Measurements from ENCODE around the gene UNC5A. TPM values are rescaled to one million over a fixed set of nuclear protein-coding genes. Genes with fewer than 3 reads are reported as not detected.

The UNC5A gene
- total and polyA plus RNA-seq, 10 of the 15 experiments (the other 5 are each of a cell fraction or from before 2014, with no cell fraction given), result not detected

DNA sequence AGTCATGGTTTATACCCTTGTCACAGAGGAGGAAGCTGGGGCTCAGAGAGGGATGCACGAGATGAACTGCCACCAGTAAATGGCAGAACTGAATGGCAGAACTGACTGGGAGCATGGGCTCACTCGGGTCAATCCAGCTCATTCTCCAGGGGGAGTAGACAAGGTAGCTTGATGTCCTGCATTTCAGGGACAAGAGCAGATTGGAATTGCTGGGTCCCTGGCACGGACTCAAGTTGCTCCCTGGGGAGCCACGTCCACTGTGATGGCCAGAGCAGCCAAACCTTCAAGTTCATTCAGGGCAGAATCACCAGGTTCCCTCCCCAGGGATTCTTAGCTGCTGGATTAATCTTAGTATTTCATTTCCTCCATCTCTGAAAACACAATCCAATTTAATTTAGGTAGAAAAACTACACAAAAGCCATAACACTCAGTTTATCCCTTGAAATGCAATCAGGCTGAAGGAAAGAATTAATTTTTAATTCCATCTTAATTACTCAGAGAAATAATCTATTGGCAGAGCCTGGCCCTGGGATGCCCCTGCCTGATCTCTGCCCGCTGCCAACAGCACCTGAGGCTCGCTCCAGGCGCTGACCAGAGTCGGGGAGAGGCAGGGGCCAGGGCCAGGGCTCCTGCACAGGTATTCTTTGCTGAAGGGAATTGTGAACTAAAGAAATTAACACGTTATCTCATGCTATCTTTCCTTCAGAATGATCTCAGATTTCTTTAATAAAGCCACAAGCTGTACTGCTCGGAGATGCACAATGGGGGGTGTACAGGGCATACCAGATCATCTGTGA lies 42.0 kb upstream of the UNC5A start (continued):
- TF ChIP-seq ZNF217 (IDR thresholded peaks at IDR 0.05) (no peak), RAD21 (IDR thresholded peaks at IDR 0.05; ENCODE audit: insufficient read depth, low read depth, low read length) (no peak), MTA3 (IDR thresholded peaks at IDR 0.05; ENCODE audit: borderline replicate concordance, low read length) (no peak)

DNA sequence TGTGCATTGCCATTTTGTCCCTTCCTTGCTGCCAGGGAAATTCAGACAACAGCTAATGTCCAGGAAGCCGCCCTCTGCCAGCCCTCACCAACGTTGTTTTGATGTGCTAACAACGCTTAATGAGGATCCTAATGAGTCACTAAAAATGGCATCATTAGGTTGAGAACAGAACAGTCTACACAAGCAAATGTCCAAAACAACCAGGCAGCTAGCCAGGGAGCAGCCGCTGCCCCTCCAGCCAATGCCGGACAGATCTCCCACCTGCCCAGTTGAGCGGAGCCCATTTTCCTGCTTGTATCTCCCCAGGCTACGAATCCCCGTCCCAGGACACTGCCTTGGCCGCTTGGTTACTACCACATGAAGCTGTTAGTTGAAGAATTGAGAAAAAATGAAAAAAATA lies 40.4 kb upstream of the UNC5A start:
- H2AFZ ChIP-seq (ENCODE audit: control insufficient read depth, low read depth, low read length), result no peak overlapping the region
- POLR2A ChIA-PET, result no interaction called here
- DNase-seq (ENCODE audit: low read depth, low spot score) (no peak), FAIRE-seq (no peak), ATAC-seq (no peak)
- intact Hi-C loops (cut with micrococcal nuclease; ENCODE audit: unreplicated experiment), result no loop called here
- no peaks in the 10 kb centered on the region for H3K79me2 ChIP-seq (ENCODE audit: control insufficient read depth, insufficient read depth, low read length)
- WGBS (ENCODE audit: insufficient coverage, insufficient replicate concordance, low lambda C conversion rate, missing lambda C conversion rate), result 45% methylated on average over 9 of the region's 9 CpGs
- CTCF ChIA-PET, result no interaction called here
- H3K36me3 ChIP-seq (ENCODE audit: control insufficient read depth in 2 of 2, insufficient read depth in 2 of 2, low read length in 1 of 2), result no peaks in the 10 kb centered on the region
- no peaks in the 10 kb centered on the region; a peak in 1 of 4 replicates for H3K27me3 ChIP-seq (replicated peaks in 1 of 2; ENCODE audit: control insufficient read depth in 2 of 2, insufficient read depth in 2 of 2, low read length in 1 of 2)
- SMC1A ChIA-PET (ENCODE audit: uncharacterized antibody, unreplicated experiment), result no interaction called here
- in situ Hi-C loops (cut with MboI), result no loop called here
- no peak overlapping the region for H3K27ac ChIP-seq (ENCODE audit: control insufficient read depth, insufficient read depth)
- no peak overlapping the region for H3K4me3 ChIP-seq
- BruUV-seq (replicated peaks), result no TSS peak
- RAD21 ChIA-PET (ENCODE audit: unreplicated experiment), result no interaction called here
- no peak overlapping the region for H3K4me2 ChIP-seq (ENCODE audit: control insufficient read depth, insufficient read depth)
- H3K4me1 ChIP-seq (ENCODE audit: control insufficient read depth, insufficient read depth, low read length), result no peaks in the 10 kb centered on the region
- H3K9me3 ChIP-seq (replicated peaks; ENCODE audit: control insufficient read depth, insufficient read depth, low read length), result no peaks in the 10 kb centered on the region
- H4K20me1 ChIP-seq (ENCODE audit: control insufficient read depth, insufficient read depth), result no peaks in the 10 kb centered on the region; the same call in 1 of the 2 replicates
- no peak overlapping the region for H3K9ac ChIP-seq (ENCODE audit: control insufficient read depth, insufficient read depth, low read length)
- TF ChIP-seq SMAD1 (IDR thresholded peaks at IDR 0.05; ENCODE audit: low read depth, partially characterized antibody), result no peak
- TF ChIP-seq BCL11A (IDR thresholded peaks at IDR 0.05; ENCODE audit: low read depth, low read length), result no peak
- no peak for TF ChIP-seq RCOR1 (conservative IDR thresholded peaks at IDR 0.05; ENCODE audit: low read depth, low read length)
- no peak for TF ChIP-seq SRF (IDR thresholded peaks at IDR 0.05; ENCODE audit: low read depth in 2 of 2, low read length in 2 of 2)
- TF ChIP-seq STAT1 (conservative IDR thresholded peaks at IDR 0.05), result no peak
- no peak for TF ChIP-seq BMI1 (IDR thresholded peaks at IDR 0.05; ENCODE audit: borderline replicate concordance)
- TF ChIP-seq FOS (IDR thresholded peaks at IDR 0.05; ENCODE audit: borderline replicate concordance, extremely low read depth, insufficient read length), result no peak
- no peak for TF ChIP-seq SREBF2 (IDR thresholded peaks at IDR 0.05; ENCODE audit: low read length)
- TF ChIP-seq, protein P1, sequence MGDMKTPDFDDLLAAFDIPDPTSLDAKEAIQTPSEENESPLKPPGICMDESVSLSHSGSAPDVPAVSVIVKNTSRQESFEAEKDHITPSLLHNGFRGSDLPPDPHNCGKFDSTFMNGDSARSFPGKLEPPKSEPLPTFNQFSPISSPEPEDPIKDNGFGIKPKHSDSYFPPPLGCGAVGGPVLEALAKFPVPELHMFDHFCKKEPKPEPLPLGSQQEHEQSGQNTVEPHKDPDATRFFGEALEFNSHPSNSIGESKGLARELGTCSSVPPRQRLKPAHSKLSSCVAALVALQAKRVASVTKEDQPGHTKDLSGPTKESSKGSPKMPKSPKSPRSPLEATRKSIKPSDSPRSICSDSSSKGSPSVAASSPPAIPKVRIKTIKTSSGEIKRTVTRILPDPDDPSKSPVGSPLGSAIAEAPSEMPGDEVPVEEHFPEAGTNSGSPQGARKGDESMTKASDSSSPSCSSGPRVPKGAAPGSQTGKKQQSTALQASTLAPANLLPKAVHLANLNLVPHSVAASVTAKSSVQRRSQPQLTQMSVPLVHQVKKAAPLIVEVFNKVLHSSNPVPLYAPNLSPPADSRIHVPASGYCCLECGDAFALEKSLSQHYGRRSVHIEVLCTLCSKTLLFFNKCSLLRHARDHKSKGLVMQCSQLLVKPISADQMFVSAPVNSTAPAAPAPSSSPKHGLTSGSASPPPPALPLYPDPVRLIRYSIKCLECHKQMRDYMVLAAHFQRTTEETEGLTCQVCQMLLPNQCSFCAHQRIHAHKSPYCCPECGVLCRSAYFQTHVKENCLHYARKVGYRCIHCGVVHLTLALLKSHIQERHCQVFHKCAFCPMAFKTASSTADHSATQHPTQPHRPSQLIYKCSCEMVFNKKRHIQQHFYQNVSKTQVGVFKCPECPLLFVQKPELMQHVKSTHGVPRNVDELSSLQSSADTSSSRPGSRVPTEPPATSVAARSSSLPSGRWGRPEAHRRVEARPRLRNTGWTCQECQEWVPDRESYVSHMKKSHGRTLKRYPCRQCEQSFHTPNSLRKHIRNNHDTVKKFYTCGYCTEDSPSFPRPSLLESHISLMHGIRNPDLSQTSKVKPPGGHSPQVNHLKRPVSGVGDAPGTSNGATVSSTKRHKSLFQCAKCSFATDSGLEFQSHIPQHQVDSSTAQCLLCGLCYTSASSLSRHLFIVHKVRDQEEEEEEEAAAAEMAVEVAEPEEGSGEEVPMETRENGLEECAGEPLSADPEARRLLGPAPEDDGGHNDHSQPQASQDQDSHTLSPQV (IDR thresholded peaks at IDR 0.05), result no peak
- no peak for TF ChIP-seq DPF2 (IDR thresholded peaks at IDR 0.05)
- no peak for TF ChIP-seq ZNF274 (IDR thresholded peaks at IDR 0.05; ENCODE audit: insufficient read depth, insufficient read length)
- no peak for TF ChIP-seq FOXK2 (IDR thresholded peaks at IDR 0.05)
- no peak for TF ChIP-seq IRF4 (IDR thresholded peaks at IDR 0.05; ENCODE audit: low read depth, low read length)
- TF ChIP-seq MTA3 (IDR thresholded peaks at IDR 0.05; ENCODE audit: borderline replicate concordance, low read length), result no peak
- TF ChIP-seq, protein P2, sequence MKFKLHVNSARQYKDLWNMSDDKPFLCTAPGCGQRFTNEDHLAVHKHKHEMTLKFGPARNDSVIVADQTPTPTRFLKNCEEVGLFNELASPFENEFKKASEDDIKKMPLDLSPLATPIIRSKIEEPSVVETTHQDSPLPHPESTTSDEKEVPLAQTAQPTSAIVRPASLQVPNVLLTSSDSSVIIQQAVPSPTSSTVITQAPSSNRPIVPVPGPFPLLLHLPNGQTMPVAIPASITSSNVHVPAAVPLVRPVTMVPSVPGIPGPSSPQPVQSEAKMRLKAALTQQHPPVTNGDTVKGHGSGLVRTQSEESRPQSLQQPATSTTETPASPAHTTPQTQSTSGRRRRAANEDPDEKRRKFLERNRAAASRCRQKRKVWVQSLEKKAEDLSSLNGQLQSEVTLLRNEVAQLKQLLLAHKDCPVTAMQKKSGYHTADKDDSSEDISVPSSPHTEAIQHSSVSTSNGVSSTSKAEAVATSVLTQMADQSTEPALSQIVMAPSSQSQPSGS (IDR thresholded peaks at IDR 0.05; ENCODE audit: low read length), result no peak

Measured in GM12878 (cell line).